Neural crest cell (in vitro differentiated cells): ENCODE results near the gene ASTN1. TPM values are rescaled to one million over a fixed set of nuclear protein-coding genes. Genes with fewer than 3 reads are reported as not detected.

Experiments used
- DNase-seq: peaks from one replicate; pipeline ENCODE4 v3.0.0; 2021; ENCODE audit warnings: low read depth, mixed read lengths, low spot score
- H3K27ac Mint-ChIP-seq: one replicate; pipeline ENCODE4 v1.8.0; 2021; ENCODE audit warnings: mild to moderate bottlenecking, mixed read lengths; ENCODE audit not compliant: unreplicated experiment
- H3K27me3 Mint-ChIP-seq: 2 replicates; pipeline ENCODE4 v1.8.0; 2021; ENCODE audit warnings: low read depth, mild to moderate bottlenecking, mixed read lengths
- H3K36me3 Mint-ChIP-seq: 2 replicates; pipeline ENCODE4 v1.8.0; 2021; ENCODE audit warnings: low read depth, mild to moderate bottlenecking, mixed read lengths
- H3K4me1 Mint-ChIP-seq: 2 replicates; pipeline ENCODE4 v1.8.0; 2021; ENCODE audit warnings: mixed read lengths
- H3K4me3 Mint-ChIP-seq: one replicate; pipeline ENCODE4 v1.8.0; 2021; ENCODE audit warnings: mild to moderate bottlenecking, mixed read lengths
- H3K9me3 Mint-ChIP-seq: 2 replicates; pipeline ENCODE4 v1.8.0; 2021; ENCODE audit warnings: mixed read lengths
- total RNA-seq: library from RNA; stranded (reverse); gene quantifications from 2 replicates; pipeline ENCODE4 v1.2.1, GENCODE V29; 2021
- TF ChIP-seq, protein P1 (sequence below): fragments of 200-600 bp; sonication (generic); conservative IDR thresholded peaks from 2 replicates; pipeline ENCODE4 v1.5.0; 2021; ENCODE audit warnings: antibody characterized with exemption, mild to moderate bottlenecking

The ASTN1 gene
- total RNA-seq, 1 donor from 2014 or later: 21.8 TPM

DNA sequence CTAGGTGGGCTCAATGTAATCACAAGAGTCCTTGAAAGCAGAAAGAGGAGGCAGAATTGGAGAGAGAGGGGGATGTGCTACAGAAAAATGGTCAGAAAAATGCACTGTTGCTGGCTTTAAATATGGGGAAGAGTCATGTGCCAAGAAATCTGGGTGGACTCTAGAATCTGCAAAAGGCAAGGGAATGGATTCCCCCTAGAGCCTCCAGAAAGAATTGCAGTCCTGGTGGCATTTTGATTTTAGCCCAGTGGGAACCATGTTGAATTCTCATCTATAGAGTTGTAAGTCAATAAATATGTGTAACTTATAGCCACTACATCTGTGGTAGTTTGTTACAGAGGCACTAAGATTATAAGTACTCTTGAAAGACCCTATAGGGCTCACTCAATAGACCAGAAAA is 210.3 kb downstream of the ASTN1 start:
- H3K9me3 Mint-ChIP-seq: peaks cover 3% of the 10 kb centered on the region
- peaks cover 2% of the 10 kb centered on the region for H3K27me3 Mint-ChIP-seq
- H3K36me3 Mint-ChIP-seq: peaks cover 6% of the 10 kb centered on the region
- peaks cover 29% of the 10 kb centered on the region for H3K4me1 Mint-ChIP-seq
- TF ChIP-seq, protein P1, sequence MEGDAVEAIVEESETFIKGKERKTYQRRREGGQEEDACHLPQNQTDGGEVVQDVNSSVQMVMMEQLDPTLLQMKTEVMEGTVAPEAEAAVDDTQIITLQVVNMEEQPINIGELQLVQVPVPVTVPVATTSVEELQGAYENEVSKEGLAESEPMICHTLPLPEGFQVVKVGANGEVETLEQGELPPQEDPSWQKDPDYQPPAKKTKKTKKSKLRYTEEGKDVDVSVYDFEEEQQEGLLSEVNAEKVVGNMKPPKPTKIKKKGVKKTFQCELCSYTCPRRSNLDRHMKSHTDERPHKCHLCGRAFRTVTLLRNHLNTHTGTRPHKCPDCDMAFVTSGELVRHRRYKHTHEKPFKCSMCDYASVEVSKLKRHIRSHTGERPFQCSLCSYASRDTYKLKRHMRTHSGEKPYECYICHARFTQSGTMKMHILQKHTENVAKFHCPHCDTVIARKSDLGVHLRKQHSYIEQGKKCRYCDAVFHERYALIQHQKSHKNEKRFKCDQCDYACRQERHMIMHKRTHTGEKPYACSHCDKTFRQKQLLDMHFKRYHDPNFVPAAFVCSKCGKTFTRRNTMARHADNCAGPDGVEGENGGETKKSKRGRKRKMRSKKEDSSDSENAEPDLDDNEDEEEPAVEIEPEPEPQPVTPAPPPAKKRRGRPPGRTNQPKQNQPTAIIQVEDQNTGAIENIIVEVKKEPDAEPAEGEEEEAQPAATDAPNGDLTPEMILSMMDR: peak; percentile 45
- H3K27ac Mint-ChIP-seq: peak overlapping the region; percentile 11
- no peak overlapping the region for H3K4me3 Mint-ChIP-seq
- DNase-seq: no peak

DNA sequence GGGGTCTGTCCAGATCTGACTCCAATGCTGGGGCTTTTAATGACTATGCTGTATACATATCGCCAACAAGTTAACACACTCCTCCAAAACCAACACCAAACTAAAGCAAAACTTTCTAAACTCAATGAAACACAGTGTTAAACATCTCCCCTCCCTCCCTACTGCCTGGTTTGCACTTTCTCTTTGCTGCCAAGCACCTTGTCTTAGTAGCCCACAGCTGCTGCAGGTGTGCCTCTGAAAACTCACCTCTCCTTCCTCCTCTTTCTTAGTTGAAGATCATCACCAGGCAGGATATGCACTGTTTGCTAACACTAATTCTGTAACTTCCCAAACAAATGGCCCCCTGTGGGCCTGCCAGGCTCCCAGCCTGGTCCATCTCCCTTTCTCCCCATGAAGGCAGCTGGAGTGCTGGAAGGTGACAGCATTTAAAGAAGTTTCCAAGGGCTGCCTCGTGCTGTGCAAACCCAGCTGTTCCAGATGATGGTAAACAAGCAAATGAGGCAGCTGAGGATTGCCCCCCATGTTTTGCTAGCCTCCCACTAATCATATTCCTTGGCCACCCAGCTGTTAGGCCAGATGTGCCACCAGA is 213.7 kb downstream of the ASTN1 start:
- peaks cover 6% of the 10 kb centered on the region for H3K9me3 Mint-ChIP-seq
- peaks cover 27% of the 10 kb centered on the region for H3K4me1 Mint-ChIP-seq
- H3K27ac Mint-ChIP-seq: no peak overlapping the region
- H3K4me3 Mint-ChIP-seq: no peak overlapping the region
- H3K36me3 Mint-ChIP-seq: peaks cover 3% of the 10 kb centered on the region
- DNase-seq: no peak
- H3K27me3 Mint-ChIP-seq: no peaks in the 10 kb centered on the region
- TF ChIP-seq, protein P1: no peak

DNA sequence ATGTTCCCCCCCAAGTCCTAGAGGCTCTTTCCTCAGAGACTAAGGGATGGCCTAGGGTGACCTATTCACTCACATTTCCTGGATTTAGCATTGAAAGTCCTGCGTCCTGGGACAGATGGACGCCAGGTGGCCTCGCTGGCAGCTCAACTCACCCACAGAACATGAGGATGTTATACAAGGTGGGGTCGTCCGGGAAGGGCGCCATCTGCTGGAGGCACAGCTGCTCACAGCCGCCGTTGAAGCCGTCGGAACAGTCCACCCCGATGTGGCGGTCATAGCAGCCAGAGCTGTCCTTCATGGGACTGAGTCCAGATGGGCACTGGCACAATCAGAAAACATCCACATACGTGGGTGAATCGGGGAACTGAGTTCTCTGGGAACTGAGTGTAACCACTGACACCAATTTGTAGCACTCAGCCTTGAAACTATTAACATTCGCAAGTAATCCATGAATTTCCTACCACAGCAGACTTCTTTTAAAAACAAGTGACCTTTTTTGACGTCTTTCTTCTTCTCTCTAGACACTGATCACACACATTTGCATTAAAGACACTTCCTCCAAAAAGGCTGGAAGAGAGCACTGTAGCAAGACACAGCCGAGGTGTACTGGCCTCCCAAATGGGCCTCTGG is 215.4 kb downstream of the ASTN1 start:
- H3K4me1 Mint-ChIP-seq: peaks cover 27% of the 10 kb centered on the region
- peaks cover 6% of the 10 kb centered on the region for H3K9me3 Mint-ChIP-seq
- H3K4me3 Mint-ChIP-seq: no peak overlapping the region
- H3K27ac Mint-ChIP-seq: no peak overlapping the region
- DNase-seq: peak; percentile 66
- TF ChIP-seq, protein P1: peak; percentile 75
- no peaks in the 10 kb centered on the region for H3K27me3 Mint-ChIP-seq
- peaks cover 7% of the 10 kb centered on the region for H3K36me3 Mint-ChIP-seq

DNA sequence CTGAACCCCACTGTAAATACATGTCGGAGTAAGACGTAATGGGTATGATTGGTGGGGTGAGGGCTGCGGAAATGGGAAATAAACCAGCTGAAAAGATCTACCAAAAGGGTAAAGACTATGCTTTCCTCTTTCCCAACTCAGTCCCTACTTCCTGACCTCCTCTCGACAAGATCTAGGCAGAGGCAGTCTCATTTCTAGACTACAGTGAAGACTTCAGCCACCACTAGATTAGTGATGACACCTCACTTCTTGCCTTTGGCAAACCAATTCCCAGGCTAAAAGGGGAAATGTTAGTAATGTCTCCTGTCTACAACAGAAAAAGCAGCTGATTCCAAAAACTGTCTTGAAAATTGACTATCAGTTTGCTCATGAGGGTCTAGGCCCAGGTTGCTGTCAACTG is 219.9 kb downstream of the ASTN1 start:
- no peak for DNase-seq
- peaks cover 15% of the 10 kb centered on the region for H3K9me3 Mint-ChIP-seq
- peaks cover 17% of the 10 kb centered on the region for H3K36me3 Mint-ChIP-seq
- no peaks in the 10 kb centered on the region for H3K27me3 Mint-ChIP-seq
- no peak overlapping the region for H3K4me3 Mint-ChIP-seq
- TF ChIP-seq, protein P1: no peak
- H3K4me1 Mint-ChIP-seq: peaks cover 9% of the 10 kb centered on the region
- H3K27ac Mint-ChIP-seq: peak overlapping the region; percentile 12

DNA sequence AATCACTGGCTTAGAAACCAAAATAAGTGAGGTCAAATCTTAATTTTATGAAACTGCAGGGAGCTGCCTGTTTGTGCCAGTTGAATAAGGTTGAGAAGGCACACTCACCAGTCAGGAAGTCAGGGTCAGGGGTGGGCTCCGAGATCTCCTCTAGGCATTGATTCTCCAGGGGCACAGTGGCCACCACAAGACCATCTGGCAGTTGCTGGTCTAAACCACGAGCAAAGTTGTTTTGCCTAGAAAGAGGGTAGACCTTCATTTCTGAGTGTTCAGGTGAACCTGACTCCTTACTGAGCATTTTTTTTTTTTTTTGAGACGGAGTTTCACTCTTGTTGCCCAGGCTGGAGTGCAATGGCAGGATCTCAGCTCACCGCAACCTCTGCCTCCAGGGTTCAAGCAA is 220.7 kb downstream of the ASTN1 start:
- Mint-ChIP-seq H3K4me1 (peaks cover under 1% of the 10 kb centered on the region), H3K27ac (no peak overlapping the region), H3K4me3 (no peak overlapping the region), H3K27me3 (no peaks in the 10 kb centered on the region), H3K9me3 (peaks cover 11% of the 10 kb centered on the region), H3K36me3 (peaks cover 17% of the 10 kb centered on the region)
- DNase-seq: no peak
- TF ChIP-seq, protein P1: no peak
